ENCODE data around the gene SPANXN4.

Gene SPANXN4

GRCh38 chrX:143025628-143026027 lies at the start of gene SPANXN4:
SPANXN4 (plus strand) TSS chrX:143025928; CDS start chrX:143026015, 87 bp downstream.
- DNase-seq, result no peak

GRCh38 chrX:142977128-142977914 lies 48.4 kb upstream of the SPANXN4 start:
- no peak for DNase-seq

DNA sequence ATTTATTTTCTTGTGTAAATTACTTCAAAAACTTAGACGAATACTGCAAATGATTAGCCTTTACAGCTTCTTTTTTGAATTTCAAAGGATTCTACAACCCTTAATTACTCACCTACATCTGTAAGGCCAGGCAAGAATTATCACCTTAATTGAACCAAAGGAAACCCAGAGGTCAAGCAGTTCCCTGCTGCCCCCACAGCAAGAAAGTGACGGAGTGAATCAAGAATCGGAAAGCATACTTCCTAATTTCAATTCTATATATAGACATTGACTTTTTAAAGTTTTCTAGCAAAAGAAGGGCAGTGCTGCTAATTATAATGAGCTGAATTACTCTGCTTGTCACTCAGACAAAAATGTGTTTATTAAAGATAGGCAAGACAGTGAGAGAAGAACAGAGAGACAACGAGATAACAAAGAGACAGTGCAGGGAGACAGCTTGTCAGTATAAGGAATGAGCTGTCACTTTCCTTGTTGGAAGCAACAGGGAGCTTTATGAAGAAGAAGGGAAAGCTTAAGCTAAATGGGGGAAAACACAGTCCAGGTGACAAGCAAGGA lies 47.5 kb upstream of the SPANXN4 start:
- no peak for DNase-seq

DNA sequence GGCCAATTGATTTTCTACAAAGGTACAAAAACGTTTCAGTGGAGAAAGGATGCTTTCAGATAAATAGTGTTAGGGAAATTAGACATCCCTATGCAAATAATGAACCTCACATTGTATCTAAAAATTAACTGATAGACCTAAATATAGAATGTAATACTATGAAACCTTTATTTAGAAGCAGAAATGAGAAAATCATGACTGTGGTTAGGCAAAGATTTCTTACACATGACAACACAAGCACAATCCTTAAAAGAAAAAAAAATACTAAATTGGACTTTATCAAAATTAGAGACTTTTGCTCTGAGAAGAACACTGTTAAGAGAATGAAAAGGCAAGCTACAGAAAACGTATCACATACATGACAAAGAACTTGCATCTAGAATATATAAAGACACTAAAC lies 43.0 kb upstream of the SPANXN4 start:
- no peak for DNase-seq

DNA sequence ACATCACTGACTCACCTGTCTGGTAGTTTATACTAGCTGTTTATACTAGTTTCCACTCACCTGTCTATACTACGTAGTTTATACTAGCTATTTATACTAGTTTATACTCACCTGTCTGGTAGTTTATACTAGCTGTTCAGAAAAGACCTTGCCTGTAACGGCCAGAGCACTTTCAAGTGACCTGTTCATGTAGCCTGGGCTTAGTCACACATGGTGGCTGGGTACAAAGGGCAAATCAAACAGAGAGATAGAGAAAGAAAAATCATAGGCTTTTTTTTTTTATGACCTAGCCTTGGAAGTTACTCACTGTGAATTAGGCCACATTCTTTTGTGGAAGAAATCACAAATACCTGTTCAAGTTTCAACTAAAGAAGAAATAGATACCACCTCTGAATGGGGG lies 30.7 kb upstream of the SPANXN4 start:
- no peak for DNase-seq

DNA sequence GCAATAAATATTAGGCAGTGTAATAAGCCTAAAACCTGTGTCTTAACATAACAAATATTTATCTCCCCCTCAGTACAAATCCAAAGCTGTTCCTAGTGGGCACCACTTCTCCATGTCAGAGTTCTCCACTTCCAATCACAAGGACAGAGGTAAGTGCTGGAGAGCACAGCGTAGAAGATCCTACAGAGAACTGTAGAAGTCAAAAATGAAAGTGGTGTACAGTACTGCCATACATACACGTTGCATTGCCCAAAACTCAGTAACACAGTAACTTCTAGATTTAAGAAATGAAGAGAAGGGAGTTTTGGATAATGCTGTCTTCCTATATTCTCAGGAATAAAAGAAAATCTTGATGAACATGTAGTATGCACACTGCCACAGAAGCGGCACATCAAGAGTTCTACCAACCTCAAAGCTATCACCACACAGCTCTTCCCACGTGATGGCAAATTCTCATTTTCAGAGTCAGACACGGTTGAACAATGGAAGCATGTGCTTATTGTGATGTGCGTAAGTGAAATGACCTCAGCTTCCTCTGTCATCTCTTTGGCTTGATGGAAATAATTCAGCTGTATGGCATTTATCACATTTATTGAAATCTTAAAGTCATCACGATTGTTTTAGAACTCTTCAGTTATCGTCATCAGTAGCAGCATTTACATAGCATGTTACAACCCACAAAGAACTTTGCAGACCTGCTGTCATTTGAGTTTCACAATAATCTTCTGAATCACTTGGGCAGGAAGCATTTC lies 27.1 kb upstream of the SPANXN4 start:
- no peak for DNase-seq

DNA sequence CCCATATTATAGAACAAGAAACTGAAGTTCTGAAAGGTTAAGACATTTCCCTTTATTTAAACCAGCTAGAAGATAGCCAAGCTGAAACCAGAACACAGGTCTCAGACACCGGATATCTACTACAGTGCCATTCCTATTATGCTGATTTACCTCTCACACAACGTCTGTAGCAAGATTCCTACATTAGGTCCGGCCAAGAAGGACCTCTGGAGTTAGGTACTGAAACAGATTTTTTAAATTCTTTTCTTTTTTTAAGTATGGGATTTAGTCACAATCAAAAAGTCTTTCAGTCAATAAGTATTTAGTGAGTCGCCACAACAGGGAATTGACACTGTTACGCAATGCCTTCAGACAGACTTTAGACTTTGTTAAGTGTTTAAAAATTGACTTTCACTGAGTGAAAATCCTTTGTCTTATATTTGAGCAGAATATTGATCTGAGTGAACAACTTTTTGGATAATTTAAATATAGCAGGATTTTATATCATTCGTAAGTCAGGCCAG lies 26.5 kb upstream of the SPANXN4 start:
- DNase-seq, result no peak

GRCh38 chrX:143002206-143002605 lies 23.5 kb upstream of the SPANXN4 start:
- no peak for DNase-seq

GRCh38 chrX:143017272-143017671 lies 8.5 kb upstream of the SPANXN4 start:
- no peak for DNase-seq

DNA sequence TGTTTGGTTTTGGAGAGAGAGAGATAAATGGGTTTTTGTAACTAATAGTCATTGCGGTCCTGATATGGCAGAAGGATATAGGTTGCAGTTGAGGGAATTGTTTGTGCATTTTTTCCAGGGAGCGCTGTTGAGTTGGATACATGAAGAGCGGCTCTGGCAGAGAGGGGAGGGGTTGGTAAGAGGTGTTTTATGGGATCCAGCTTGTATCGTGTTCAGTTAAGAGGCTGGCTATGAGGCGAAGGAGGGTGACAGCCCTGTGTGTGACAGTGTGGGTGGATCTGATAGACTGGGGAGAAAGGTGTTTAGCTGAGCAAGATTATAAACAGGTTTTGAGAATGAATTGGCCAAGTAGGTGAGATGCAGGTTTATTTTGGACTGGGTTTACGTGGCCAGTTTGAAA lies 1.5 kb downstream of the SPANXN4 start:
- DNase-seq, result no peak

DNA sequence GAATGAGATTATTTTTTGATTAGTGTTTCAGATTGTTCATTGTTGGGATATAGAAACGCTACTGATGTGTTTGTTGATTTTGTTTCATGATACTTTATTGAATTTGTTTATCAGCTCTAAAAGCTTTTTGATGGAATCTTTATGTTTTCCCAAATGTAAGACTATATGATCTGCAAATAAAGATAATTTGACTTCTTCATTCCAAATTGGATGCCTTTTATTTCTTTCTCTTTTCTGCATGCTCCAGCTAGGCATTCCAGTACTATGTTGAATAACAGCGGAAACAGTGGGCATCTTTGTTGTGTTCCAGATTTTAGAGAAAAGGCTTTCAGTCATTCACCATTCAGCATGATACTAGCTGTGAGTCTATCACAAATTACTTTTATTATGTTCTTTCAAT lies 21.8 kb downstream of the SPANXN4 start:
- DNase-seq, result no peak

- no peak for DNase-seq
Measured at GRCh38 chrX:143058120-143058519, 32.4 kb downstream of the SPANXN4 start.

GRCh38 chrX:143081231-143081630 lies 55.5 kb downstream of the SPANXN4 start:
- DNase-seq, result no peak

DNA sequence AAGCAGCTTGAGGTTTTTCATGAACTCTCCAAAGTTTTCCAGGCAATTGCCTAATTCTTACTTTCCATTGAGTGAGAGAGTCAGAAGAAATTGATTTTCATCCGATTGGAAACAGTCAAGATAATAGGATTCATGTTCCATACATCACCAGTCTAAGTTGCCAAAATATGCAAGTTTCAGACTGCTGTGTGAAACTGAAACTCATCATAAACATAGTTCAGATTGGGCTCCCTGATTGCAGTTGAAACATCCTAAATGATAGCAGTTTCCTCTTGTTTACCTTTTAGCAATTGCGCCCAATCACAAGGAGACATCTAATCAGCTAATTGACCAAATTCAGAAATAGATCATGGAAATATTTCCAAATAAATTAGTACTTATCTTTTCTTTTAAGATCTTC lies 56.8 kb downstream of the SPANXN4 start:
- no peak for DNase-seq

Data from stimulated activated naive CD4-positive, alpha-beta T cell (primary cell).